NCI-H460 (cell line): Measurements from ENCODE around the gene UBAP2L. TPM values are rescaled to one million over a fixed set of nuclear protein-coding genes. Genes with fewer than 3 reads are reported as not detected.
A peak's percentile ranks its signal among the peaks of the same experiment; 100 is the strongest.

ENCODE experiments used
- DNase-seq: peaks from one replicate; pipeline ENCODE4 v3.0.0-alpha.2; 2016; ENCODE audit warnings: low read depth; ENCODE audit errors: extremely low read depth
- polyA plus RNA-seq: library from polyadenylated mRNA; depleted of rRNA; stranded (reverse); fragments of >200 nt; gene quantifications from 2 replicates; pipeline ENCODE4 v1.2.3, GENCODE V29; 2014; cell fraction: nucleus; rRNA removed
- total RNA-seq: library from RNA; depleted of rRNA; stranded (reverse); fragments of >200 nt; shearing (Covaris generic); gene quantifications from 2 replicates; pipeline ENCODE4 v1.2.3, GENCODE V29; 2014; rRNA removed

The UBAP2L gene, protein sequence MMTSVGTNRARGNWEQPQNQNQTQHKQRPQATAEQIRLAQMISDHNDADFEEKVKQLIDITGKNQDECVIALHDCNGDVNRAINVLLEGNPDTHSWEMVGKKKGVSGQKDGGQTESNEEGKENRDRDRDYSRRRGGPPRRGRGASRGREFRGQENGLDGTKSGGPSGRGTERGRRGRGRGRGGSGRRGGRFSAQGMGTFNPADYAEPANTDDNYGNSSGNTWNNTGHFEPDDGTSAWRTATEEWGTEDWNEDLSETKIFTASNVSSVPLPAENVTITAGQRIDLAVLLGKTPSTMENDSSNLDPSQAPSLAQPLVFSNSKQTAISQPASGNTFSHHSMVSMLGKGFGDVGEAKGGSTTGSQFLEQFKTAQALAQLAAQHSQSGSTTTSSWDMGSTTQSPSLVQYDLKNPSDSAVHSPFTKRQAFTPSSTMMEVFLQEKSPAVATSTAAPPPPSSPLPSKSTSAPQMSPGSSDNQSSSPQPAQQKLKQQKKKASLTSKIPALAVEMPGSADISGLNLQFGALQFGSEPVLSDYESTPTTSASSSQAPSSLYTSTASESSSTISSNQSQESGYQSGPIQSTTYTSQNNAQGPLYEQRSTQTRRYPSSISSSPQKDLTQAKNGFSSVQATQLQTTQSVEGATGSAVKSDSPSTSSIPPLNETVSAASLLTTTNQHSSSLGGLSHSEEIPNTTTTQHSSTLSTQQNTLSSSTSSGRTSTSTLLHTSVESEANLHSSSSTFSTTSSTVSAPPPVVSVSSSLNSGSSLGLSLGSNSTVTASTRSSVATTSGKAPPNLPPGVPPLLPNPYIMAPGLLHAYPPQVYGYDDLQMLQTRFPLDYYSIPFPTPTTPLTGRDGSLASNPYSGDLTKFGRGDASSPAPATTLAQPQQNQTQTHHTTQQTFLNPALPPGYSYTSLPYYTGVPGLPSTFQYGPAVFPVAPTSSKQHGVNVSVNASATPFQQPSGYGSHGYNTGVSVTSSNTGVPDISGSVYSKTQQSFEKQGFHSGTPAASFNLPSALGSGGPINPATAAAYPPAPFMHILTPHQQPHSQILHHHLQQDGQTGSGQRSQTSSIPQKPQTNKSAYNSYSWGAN
- 80.7 and 95.5 TPM in 2 replicates for total RNA-seq
- polyA plus RNA-seq: 143 and 179 TPM in 2 replicates

DNA sequence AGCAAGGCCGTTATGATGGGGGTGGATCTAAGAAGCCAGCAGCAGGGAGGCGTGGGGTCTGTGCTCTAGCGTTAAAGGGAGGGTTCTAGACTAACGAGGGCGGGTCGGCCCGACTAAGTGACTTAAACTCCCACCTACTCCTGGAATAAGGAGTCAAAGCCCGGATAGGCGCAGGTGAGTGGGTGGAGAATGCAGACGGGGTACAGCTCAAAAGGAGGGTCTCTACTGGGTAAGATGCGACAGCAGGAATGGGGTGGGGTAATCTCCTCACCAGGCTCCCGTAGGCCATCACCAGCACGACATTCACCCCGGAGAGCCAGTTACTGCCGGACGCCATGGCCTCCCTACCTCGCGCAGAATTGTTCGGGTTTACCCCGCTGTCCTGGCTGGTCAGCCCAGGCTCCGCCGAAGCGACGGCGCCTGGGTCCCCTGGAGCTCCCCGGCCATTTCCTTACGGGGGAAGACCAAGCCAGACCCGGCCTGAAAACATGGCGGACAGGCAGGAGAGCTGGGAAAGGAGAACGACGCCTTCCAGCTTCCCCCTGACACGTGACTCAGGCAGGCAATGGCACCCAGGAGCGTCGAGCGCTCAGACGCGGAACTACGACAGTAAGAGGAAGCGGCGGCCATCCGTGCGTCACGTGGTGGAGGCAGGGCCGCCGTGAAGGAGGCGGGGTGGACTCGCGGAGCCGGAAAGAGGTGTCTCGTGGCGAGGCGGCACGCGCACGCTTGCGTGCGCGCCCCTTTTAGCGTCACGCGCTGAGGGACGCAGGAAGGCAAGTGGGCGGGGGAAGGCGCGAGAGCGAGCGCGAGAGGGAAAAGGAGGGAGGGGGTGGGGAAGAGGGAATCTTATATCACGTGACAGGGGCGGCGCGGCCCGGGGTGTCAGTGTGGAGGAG is at the start of gene UBAP2L:
UBAP2L (plus strand) TSS at position 885 of the 899 bp plus-strand sequence. CDS start 4,169 bp downstream, outside the sequence.
- DNase-seq: peak; percentile 100

DNA sequence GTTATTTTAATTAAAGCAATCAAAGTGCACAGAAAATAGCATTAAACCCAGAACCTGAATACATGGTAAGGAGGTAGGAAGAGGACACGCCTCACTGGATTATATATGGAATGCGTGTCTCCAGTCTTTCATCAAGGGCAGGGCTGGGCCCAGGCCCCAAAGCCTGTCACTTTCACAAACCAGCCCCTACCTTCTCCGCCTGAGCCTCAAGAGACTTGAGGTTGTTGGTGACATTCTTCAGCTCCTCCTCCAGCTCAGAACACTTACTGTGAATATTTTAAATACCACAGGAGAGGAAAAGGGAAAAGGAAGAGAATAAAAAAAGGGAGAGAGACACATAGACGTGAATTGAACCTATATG is 49.6 kb upstream of the UBAP2L start:
- DNase-seq: no peak

DNA sequence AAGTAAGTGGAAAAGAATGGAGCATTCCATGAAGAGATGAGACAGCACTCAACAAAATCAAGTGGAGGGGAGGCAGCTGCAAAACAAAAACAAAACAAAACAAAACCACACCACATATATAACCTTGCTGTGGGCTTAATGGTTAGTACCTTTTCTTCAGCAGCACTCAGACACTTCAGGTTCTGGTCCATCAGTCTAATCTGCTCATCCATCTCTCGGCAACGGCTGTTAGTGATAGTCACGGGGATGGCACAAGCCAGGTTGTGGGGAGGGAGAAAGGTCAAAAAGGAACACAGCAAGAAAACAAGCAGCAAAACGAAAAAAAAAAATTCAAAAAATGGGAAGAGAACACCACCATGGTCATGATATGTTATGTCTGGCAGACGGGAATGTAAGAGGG is 48.9 kb upstream of the UBAP2L start:
- no peak for DNase-seq

DNA sequence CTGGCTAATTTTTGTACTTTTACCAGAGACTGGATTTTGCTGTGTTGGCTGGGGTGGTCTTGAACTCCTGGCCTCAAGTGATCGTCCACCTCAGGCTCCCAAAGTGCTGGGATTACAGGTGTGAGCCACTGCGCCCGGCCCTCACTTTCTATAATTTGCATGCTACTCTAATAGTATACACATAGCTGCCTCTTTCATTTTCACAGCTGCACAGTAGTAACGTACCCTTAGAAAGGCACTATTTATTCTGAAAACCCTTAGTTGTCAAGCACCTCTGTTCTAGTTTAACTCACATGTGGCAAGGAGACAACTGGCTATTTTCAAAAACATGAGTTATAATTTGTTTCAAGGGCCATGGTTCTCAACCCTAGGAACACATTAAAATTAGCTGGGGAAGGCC is 46.1 kb upstream of the UBAP2L start:
- no peak for DNase-seq

DNA sequence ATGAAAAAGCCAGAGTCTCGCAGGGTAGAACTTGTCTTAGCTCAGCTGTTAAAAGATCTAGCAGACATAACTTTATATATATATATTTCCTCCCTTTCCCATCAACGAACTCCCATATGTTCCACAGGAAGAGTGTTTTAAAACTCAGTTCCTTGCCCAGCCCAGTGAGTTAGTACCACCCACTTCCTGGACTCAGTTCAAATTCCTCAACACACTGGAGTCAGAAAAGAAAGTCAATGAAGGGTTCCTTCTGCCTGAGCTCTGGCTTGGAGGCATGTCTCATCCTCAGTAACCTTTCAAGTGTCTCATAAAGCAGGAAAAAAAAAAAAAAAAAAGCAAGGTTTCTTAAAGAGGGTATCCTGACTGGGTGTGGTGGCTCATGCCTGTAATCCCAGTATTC is 44.4 kb upstream of the UBAP2L start:
- no peak for DNase-seq

DNA sequence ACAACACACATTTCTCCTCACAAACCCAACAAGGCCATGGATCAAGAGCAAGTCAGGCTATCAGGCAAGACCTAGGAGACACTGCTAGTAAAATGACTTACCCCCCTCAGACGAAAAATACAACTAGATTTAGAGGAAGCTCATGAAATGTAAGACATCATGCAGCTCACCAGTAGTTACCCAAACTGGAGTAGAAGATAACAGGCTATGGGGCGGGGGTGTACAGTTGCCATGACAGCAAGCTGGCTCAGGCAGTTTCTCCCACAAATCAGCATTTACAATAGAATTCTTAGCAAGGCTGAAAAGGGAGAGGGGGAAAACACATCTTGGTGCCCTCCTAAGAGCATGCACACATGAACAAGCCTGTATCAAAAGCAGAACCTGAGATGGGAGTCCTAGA is 42.7 kb upstream of the UBAP2L start:
- DNase-seq: no peak

DNA sequence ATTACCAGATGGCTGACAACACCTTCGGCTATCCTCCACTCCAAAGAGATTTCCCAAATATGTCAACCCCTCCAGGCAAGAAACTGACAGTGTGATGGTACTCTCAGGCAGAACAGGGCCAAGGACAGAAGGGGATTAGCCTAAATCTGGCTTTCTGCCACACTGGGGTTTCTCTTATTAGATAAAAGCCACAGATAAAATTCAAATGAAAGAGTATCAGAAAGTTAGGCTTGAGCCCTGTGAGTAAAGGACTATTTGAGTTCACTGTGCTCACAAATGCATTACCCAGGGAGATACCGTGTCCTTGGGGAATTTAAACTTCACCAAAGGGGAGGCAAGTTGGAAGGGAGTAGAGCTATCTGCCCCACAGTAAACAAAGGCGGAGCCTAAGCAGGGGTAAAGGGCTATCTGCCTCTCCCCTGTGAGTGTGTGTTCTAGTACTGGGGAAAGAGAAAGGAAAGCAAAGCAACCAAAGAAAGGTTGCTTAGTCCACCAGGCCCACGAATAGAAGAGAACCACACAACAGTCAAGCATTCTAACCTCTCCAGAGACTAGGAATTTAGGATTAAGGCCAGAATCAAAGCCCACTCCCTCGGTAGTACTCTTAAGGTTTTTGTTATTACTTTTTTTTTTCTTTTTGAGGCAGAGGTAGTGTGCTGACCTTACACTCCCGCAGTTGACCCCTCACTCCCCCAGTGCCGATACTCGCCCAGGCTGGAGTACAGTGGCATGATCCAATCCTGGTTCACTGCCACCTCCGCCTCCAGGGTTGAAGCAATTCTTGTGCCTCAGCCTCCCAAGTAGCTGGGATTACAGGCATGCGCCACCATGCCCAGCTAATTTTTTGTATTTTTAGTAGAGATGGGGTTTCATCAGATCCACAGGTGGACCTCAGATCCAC is 41.6 kb upstream of the UBAP2L start:
- no peak for DNase-seq

DNA sequence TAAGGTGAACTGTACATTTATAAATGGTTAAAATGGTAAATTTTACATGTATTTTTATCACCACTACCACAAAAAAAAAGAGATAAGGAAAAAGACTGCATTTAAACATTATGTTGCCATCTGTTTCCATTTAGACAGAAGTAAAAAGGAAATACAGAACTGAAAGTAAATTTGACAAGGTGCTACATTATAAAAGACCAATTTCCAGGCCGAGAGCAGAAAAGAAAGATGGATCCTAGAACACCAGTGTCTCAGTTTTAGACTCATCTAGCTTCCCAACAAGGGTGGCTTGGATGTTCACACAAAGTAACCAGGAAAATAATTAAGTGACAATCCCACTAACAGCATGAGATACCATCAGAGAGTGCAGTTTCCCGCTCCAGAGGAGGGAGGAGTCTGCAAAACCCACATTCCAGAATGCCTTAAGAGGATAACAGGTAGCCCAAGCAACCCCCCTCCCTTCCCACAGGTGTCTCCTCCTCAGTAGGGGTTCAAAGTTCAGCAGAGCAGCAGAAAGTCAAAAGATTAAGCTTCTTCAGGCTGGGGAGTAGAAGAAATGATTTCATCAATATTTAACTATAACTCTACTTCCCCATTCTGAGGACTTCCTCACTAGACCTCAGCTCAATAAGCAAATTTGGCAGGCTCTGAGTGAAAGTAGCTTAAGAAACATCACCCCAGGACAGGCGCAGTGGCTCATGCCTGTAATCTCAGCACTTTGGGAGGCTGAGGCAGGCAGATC is 40.6 kb upstream of the UBAP2L start:
- DNase-seq: no peak

DNA sequence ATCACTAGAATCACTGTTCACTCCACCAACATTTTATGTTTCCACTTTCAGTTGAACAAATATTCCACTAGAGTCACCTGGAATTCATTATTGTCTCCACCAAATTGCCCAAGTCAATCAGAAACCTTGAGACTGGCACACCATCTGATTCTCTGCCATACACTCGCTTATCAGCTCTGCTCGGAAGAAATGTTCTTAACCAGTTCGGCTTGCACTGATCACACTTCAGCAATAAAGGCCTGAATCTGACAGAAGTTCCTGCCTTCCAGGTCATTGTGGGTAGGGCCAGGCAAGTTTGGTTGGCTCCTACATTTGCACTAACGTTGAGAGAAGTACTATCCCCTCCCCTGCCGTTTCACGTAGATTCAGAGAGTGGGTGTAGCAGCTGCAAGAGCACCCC is 38.8 kb upstream of the UBAP2L start:
- DNase-seq: no peak

DNA sequence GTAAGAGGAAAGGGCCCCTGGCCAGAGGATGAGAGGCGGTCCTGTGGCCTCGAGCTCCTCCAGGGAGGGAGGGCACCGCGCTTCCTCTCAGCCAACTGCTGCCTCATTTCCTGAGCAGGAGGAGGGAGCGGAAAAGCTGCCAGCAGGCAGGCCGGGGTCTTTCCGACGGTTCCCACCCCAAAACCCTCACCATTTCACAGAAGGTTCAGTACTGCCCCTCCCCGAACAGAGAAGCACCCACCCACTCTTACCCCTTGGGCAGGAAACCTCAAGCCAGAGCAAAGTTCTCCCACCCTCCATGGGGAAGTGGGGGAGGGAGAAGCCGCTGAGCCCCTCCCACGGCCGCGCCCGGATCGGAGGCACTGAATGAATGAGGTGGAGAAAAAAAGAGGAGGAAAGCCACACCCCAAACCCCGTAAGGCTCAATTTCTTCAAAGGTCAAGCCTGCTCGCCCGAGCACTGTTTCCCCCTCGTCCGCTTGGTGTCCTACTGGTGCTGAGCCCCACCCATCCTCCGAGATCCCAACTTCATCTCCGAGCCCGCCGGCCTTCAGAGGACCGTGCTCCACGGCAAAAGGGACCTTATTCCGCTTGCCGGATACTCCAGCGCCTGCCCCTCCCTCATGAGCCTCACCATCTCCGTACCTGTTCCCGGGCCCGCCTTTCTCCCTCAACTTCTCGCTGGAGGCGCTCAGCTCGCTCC is 38.3 kb upstream of the UBAP2L start:
- peak; percentile 48 for DNase-seq

DNA sequence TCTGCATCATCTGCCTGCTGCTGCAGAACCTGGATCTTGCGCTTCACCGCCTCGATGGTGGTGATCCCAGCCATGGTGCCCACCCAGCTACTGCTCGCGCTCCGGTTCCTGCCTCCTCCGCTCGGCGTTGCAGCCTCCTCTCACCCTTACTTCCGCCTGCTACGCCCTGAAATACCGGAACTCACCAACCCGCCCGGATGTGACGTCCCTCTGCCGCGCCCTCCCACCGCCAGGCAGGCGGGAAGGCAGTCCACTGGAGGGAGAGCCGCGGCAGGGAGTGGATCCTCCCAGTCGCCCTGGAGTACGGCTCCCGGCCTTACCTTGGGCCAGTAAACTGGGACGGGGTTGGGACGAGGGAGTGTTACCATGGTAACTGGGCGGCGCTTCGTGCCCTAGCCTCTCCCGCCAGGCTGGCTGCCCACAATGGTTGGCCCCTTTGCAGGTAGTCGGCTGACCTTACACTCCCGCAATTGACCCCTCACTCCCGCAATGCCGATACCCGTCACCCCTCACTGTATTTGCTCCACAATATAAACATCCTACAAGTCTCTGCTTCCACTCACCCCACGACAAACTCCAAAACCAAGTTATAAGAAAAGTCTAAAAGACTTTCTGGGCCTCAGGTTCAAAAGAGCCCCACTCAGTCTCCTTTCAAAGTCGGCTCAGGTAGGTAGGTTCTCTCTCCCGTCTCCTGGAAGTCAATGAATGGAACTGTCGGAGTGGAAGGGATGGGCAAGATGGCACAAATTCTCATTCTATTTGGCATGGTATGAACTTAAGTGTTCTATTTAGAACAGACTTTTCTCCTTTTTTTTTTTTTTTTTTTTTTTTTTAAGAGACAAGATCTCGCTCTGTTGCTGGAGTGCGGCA is 37.5 kb upstream of the UBAP2L start:
- peak; percentile 99 for DNase-seq

DNA sequence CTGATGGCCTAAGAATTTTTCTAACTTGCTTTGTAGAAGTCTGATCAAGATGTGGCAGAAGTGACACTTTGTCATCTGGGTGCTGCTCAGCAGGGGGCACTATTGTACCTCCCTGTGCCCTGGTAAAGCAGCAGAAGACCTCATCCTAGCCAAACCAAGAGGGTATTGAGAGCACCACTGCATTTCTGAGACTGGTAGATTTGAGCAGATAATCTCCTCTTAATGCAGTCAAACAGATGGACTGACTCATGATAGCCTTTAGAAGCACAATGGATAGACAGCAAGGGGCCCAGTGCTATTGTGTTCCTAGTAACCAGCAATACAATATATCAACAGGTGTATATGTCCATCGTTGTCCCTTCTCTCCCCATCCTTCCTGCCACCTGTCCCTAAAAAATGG is 34.6 kb upstream of the UBAP2L start:
- DNase-seq: peak; percentile 58

DNA sequence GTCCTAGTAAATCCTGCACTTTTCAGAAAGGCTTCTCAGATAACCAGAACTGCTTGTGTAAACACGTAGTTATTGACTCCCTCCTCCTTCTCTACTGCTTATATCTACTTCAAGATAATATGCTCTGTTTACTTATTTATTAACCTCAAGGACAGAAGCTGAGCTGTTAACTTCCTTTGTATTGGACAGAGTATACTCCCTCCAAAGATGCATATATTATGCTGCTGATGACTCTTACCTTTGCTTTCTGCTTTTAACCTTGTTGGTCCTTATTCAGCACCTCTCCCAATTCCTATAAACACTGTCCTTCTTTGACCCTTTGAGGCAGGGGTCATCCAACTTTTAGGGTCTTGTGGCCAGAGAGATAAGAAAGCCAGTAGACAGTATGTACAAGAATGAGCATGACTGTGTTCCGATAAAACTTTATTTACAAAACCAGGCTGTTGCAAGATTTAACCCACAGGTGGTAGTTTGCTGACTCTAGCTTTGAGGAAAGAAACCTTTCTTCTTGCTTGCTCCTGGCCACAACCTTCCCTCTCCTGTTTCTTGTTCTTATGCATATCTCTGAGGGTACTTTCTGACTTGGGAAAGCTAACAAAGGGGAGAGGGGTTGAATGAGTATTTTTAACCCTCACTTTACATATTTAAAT is 33.8 kb upstream of the UBAP2L start:
- no peak for DNase-seq

DNA sequence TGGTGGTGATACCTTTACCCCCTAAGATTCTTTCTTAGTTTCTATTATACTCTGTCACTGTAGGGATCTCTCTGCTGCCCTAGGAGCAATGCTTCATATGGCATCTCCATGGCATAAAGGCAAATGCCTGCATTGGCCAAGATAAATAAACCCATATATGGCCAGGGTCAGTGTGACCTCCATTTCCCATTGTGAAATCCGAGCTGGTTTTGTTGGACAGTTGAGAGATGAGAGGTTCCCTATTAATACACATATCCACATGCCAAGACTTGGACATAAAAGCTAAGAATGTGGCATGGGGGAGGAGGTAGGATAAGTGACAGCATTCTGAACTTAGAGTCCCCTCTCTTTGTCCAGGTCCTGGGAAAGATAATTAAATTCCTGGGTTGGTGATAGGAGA is 30.2 kb upstream of the UBAP2L start:
- DNase-seq: no peak

DNA sequence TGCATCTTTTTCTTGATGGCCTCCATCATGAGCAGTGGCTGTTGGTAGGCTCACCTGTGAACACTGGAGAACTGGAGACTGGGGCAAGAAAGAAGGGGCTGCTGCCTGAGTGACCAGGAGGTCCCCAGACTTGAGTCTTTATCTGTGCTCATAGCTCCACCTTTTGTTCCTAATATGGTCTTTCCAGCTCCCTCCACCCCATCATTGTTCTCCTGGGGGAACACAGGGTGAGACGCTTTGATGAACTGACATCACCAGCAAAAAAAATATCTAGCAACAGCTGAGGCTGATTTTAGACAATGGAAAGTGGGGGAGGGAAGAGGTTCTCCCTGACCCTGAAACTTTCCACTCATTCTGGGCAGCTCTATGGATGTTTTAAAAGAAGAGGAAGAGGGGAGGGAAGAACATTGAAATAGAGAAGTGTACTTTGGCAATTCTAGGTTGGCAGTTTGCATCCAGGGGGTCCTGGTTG is 28.7 kb upstream of the UBAP2L start, which contains the start of gene TPM3:
TPM3 (minus strand) TSS at position 111 of the 472 bp plus-strand sequence; CDS start at position 29, 82 bp downstream.
- no peak for DNase-seq

DNA sequence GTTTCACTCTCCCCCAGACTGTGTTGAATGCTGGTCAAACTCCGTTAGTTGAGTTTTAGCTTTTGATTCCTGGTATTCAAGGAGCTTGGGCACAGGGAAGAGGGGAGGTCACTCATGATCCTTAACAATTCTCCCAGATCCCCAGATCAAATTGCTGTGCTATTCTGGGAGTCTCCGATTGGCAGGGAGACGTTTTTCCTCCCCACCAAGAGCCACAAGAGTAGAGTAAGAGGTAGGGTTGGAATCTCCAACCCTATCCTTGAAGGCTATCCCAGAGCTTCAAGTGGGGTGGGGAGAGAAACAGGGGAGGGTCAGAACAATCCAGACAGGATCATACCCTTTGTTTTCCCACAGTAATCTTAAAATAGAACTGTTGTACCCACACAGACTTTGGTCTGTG is 28.3 kb upstream of the UBAP2L start:
- no peak for DNase-seq
